H1 (cell line): ENCODE results near the gene EPHB1. TPM values are rescaled to one million over a fixed set of nuclear protein-coding genes. Genes with fewer than 3 reads are reported as not detected.

Source experiments
- CTCF ChIA-PET: fragments of 300-600 bp; sonication (Branson Sonifier 250); formaldehyde crosslinking; loops from one replicate; lab custom pipeline; 2021; ENCODE audit not compliant: partially characterized antibody; lab: Charles Lee
- POLR2A ChIA-PET: fragments of 300-600 bp; sonication (Branson Sonifier 250); formaldehyde crosslinking; loops from one replicate; lab custom pipeline; 2021; ENCODE audit warnings: inconsistent platforms; ENCODE audit not compliant: partially characterized antibody; lab: Charles Lee
- DNase-seq, 2 experiments: peaks; one replicate each; pipeline versions ENCODE4 v3.0.0 to v3.0.0-alpha.2; 2010 to 2022; ENCODE audit warnings: low spot score in 2 of 2, low read depth in 1 of 2, mixed read lengths in 1 of 2
- FAIRE-seq: peaks from 2 replicates; lab custom pipeline; 2011; peaks lifted over from hg19 to GRCh38; lab: Jason Lieb, UNC
- H2AFZ ChIP-seq: 2 replicates; pipeline ENCODE4 v1.8.1; 2012; ENCODE audit warnings: low read length, inconsistent platforms
- H2AK5ac ChIP-seq: 2 replicates; pipeline ENCODE4 v1.6.1; 2013; ENCODE audit warnings: low read depth, low read length
- H2BK120ac ChIP-seq: replicated peaks from 2 replicates; pipeline ENCODE3; 2013; ENCODE audit warnings: low read depth, low read length, inconsistent platforms
- H2BK12ac ChIP-seq: 2 replicates; pipeline ENCODE4 v1.6.1; 2013; ENCODE audit warnings: low read depth, low read length
- H2BK15ac ChIP-seq: 2 replicates; pipeline ENCODE4 v1.6.1; 2013; ENCODE audit warnings: low read length
- H2BK20ac ChIP-seq: 2 replicates; pipeline ENCODE4 v1.6.1; 2013; ENCODE audit warnings: low read length
- H2BK5ac ChIP-seq: 2 replicates; pipeline ENCODE4 v1.6.1; 2013; ENCODE audit warnings: low read depth, low read length
- H3K14ac ChIP-seq: 2 replicates; pipeline ENCODE4 v1.6.1; 2013; ENCODE audit warnings: inconsistent platforms; ENCODE audit not compliant: insufficient read length
- H3K18ac ChIP-seq: 2 replicates; pipeline ENCODE4 v1.6.1; 2013; ENCODE audit warnings: low read length; ENCODE audit errors: extremely low read depth
- H3K23ac ChIP-seq: 2 replicates; pipeline ENCODE4 v1.6.1; 2013; ENCODE audit warnings: inconsistent platforms; ENCODE audit not compliant: insufficient read length
- H3K23me2 ChIP-seq: 2 replicates; pipeline ENCODE4 v1.6.1; 2013; ENCODE audit warnings: low read depth, low read length
- H3K27ac ChIP-seq: 2 replicates; pipeline ENCODE4 v1.6.1; 2011; ENCODE audit warnings: low read depth, low read length, inconsistent platforms
- H3K27me3 ChIP-seq, 4 experiments: replicated peaks in 1 of 4; 1 replicate in 1 of 4; 2 replicates in 3 of 4; pipeline versions ENCODE4 v1.6.1 to v1.8.1; 2011 to 2013; ENCODE audit warnings: low read length in 3 of 4, mild to moderate bottlenecking in 3 of 4, inconsistent platforms in 2 of 4, mixed read lengths in 2 of 4, moderate library complexity in 1 of 4; ENCODE audit not compliant: control insufficient read depth in 3 of 4, insufficient read depth in 3 of 4; ENCODE audit errors: extremely low read depth in 1 of 4
- H3K36me3 ChIP-seq, 4 experiments: 2 replicates each; pipeline versions ENCODE4 v1.6.1 to v1.8.1; 2011 to 2013; ENCODE audit warnings: mild to moderate bottlenecking in 4 of 4, low read length in 3 of 4, moderate library complexity in 2 of 4, control low read depth in 1 of 4, inconsistent platforms in 1 of 4; ENCODE audit not compliant: insufficient read depth in 4 of 4, control insufficient read depth in 2 of 4
- H3K4ac ChIP-seq: replicated peaks from 2 replicates; pipeline ENCODE3; 2013; ENCODE audit warnings: low read length, low read depth, mixed read lengths, inconsistent platforms; ENCODE audit not compliant: insufficient read length
- H3K4me1 ChIP-seq, 4 experiments: replicated peaks in 1 of 4; 1 replicate in 1 of 4; 2 replicates in 3 of 4; pipeline versions ENCODE4 v1.6.1 to v1.8.1; 2011 to 2013; ENCODE audit warnings: low read length in 3 of 4, inconsistent platforms in 2 of 4, mixed read lengths in 1 of 4; ENCODE audit not compliant: insufficient read depth in 4 of 4, control insufficient read depth in 3 of 4
- H3K4me2 ChIP-seq, 2 experiments: 2 replicates each; pipeline versions ENCODE4 v1.6.1 to v1.8.1; 2011 to 2013; ENCODE audit warnings: low read depth in 2 of 2, low read length in 2 of 2, control low read depth in 1 of 2, inconsistent platforms in 1 of 2, mild to moderate bottlenecking in 1 of 2; ENCODE audit not compliant: insufficient read depth in 1 of 2
- H3K4me3 ChIP-seq, 4 experiments: fragments of 200-600, 300-600 bp in 1 of 4; sonication (generic), shearing (Covaris generic), sonication (Bioruptor Twin) in 1 of 4; 2 replicates each; pipeline versions ENCODE4 v1.5.1 to v1.8.1; 2011 to 2016; ENCODE audit warnings: low read length in 4 of 4, low read depth in 3 of 4, control low read depth in 2 of 4, inconsistent platforms in 2 of 4, mild to moderate bottlenecking in 2 of 4, mixed read lengths in 1 of 4, moderate library complexity in 1 of 4; ENCODE audit not compliant: insufficient read depth in 2 of 4; ENCODE audit errors: extremely low read depth in 1 of 4
- H3K56ac ChIP-seq: replicated peaks from 2 replicates; pipeline ENCODE3; 2013; ENCODE audit warnings: low read depth, mild to moderate bottlenecking, mixed read lengths, low read length, inconsistent platforms; ENCODE audit not compliant: insufficient read length
- H3K79me1 ChIP-seq: 2 replicates; pipeline ENCODE4 v1.6.1; 2013; ENCODE audit warnings: low read depth, low read length, control low read depth
- H3K79me2 ChIP-seq, 2 experiments: 2 replicates each; pipeline versions ENCODE4 v1.6.1 to v1.8.1; 2012 to 2013; ENCODE audit warnings: low read length in 2 of 2, mild to moderate bottlenecking in 2 of 2, inconsistent platforms in 1 of 2; ENCODE audit not compliant: insufficient read depth in 2 of 2, control insufficient read depth in 1 of 2
- H3K9ac ChIP-seq, 4 experiments: replicated peaks in 1 of 4; 1 replicate in 1 of 4; 2 replicates in 3 of 4; pipeline versions ENCODE4 v1.6.1 to v1.8.1; 2011 to 2013; ENCODE audit warnings: low read depth in 3 of 4, low read length in 3 of 4, control low read depth in 2 of 4, mild to moderate bottlenecking in 2 of 4, moderate library complexity in 2 of 4, inconsistent platforms in 1 of 4; ENCODE audit errors: extremely low read depth in 1 of 4
- H3K9me3 ChIP-seq, 2 experiments: 2 replicates each; pipeline versions ENCODE4 v1.6.1 to v1.8.1; 2012 to 2013; ENCODE audit warnings: mild to moderate bottlenecking in 2 of 2, moderate library complexity in 2 of 2, control low read depth in 1 of 2, inconsistent platforms in 1 of 2, low read depth in 1 of 2, low read length in 1 of 2, mixed read lengths in 1 of 2; ENCODE audit not compliant: insufficient read depth in 2 of 2
- H4K20me1 ChIP-seq, 2 experiments: replicated peaks in 1 of 2; 2 replicates each; pipeline versions ENCODE3 to v1.8.1; 2011 to 2013; ENCODE audit warnings: inconsistent platforms in 2 of 2, low read length in 2 of 2, mild to moderate bottlenecking in 1 of 2; ENCODE audit not compliant: insufficient read depth in 2 of 2, control insufficient read depth in 1 of 2
- H4K5ac ChIP-seq: 2 replicates; pipeline ENCODE4 v1.6.1; 2013; ENCODE audit warnings: low read length, low read depth, mixed read lengths, inconsistent platforms; ENCODE audit not compliant: insufficient read length
- H4K8ac ChIP-seq: 2 replicates; pipeline ENCODE4 v1.8.0; 2013; ENCODE audit warnings: mild to moderate bottlenecking, moderate library complexity, low read length, inconsistent platforms; ENCODE audit not compliant: insufficient read depth; ENCODE audit errors: extremely low read depth
- H4K91ac ChIP-seq: replicated peaks from 2 replicates; pipeline ENCODE3; 2013; ENCODE audit warnings: low read length, mixed read lengths, inconsistent platforms; ENCODE audit not compliant: insufficient read length
- ATF3 ChIP-seq: IDR thresholded peaks from 2 replicates; pipeline ENCODE4 v1.6.1; 2011; ENCODE audit warnings: low read depth, mild to moderate bottlenecking, low read length; ENCODE audit not compliant: insufficient read depth
- CTCF ChIP-seq, 3 experiments: IDR thresholded peaks; 1 replicate in 2 of 3; 2 replicates in 1 of 3; pipeline versions ENCODE4 v1.5.1 to v1.6.1; 2011; ENCODE audit warnings: low read length in 3 of 3, mild to moderate bottlenecking in 3 of 3, inconsistent platforms in 2 of 3, low read depth in 1 of 3, moderate library complexity in 1 of 3; ENCODE audit not compliant: insufficient read depth in 1 of 3; ENCODE audit errors: control extremely low read depth in 1 of 3
- NRF1 ChIP-seq: IDR thresholded peaks from 2 replicates; pipeline ENCODE4 v1.6.1; 2011; ENCODE audit warnings: mild to moderate bottlenecking, low read depth, low read length, improper control_type of control experiment
- SAP30 ChIP-seq: fragments of 300-600 bp; sonication (generic); IDR thresholded peaks from 2 replicates; pipeline ENCODE4 v1.7.1; 2012; ENCODE audit warnings: low read length, moderate library complexity, mild to moderate bottlenecking, inconsistent platforms; ENCODE audit not compliant: insufficient read depth, insufficient replicate concordance
- SUZ12 ChIP-seq: fragments of 200-600 bp; sonication (generic); IDR thresholded peaks from 2 replicates; pipeline ENCODE4 v1.6.1; 2012; ENCODE audit warnings: mild to moderate bottlenecking, inconsistent platforms, low read length, moderate library complexity, mixed read lengths
- TAF1 ChIP-seq: IDR thresholded peaks from 2 replicates; pipeline ENCODE4 v1.6.1; 2011; ENCODE audit warnings: mild to moderate bottlenecking, low read depth, low read length
- TCF12 ChIP-seq: IDR thresholded peaks from 2 replicates; pipeline ENCODE4 v1.6.1; 2011; ENCODE audit warnings: low read depth, mild to moderate bottlenecking, low read length
- TEAD4 ChIP-seq: IDR thresholded peaks from 2 replicates; pipeline ENCODE4 v1.6.1; 2012; ENCODE audit warnings: low read depth, low read length, inconsistent platforms, mixed read lengths
- USF2 ChIP-seq: IDR thresholded peaks from 2 replicates; pipeline ENCODE4 v1.6.1; 2011; ENCODE audit warnings: low read length, improper control_type of control experiment
- WGBS, 2 experiments: shearing (Covaris generic) in 1 of 2; methylation state at CpG; one replicate each; pipeline versions ENCODE4 v1.1.6 to v1.1.7; 2013 to 2015; ENCODE audit warnings: low lambda C conversion rate in 2 of 2, mixed read lengths in 2 of 2, inconsistent platforms in 1 of 2, low coverage in 1 of 2, missing lambda C conversion rate in 1 of 2; ENCODE audit not compliant: insufficient replicate concordance in 2 of 2, insufficient coverage in 1 of 2, insufficient read length in 1 of 2; ENCODE audit errors: extremely low coverage in 1 of 2, missing lambda C conversion rate in 1 of 2; 5-methylcytosine and 5-hydroxymethylcytosine counted together
- polyA plus RNA-seq, 7 experiments: library from polyadenylated mRNA; depleted of rRNA in 3 of 7; stranded (reverse) in 5 of 7; unstranded in 2 of 7; fragments of >200 nt in 5 of 7; fragments of 200-250 nt in 2 of 7; gene quantifications; 1 replicate in 5 of 7; 2 replicates in 1 of 7; 4 replicates in 1 of 7; pipeline versions ENCODE4 v1.2.1 to v1.2.3, GENCODE V29; 2011 to 2013; ENCODE audit warnings: missing spikeins in 2 of 7, mixed read lengths in 2 of 7
- total RNA-seq: library from RNA; stranded (reverse); fragmentation: NEBNext Ultra II Directional; extraction: Animal tissue kit (Norgen Biotek cat#: 25700); gene quantifications from 2 replicates; pipeline ENCODE4 v1.2.1, GENCODE V29; 2021

Gene EPHB1
- total and polyA plus RNA-seq, 2 of the 8 experiments (the other 6 are each of a cell fraction or from before 2014, with no cell fraction given): 3.5 to 5.9 TPM

- Histone ChIP-seq H3K9me3 (no peaks in the 10 kb centered on the region), H3K4me2 (no peak overlapping the region), H4K8ac (no peak overlapping the region), H3K9ac (no peak overlapping the region), H2BK20ac (peak overlapping the region; percentile 23; the same call in 1 of the 2 replicates), H4K5ac (no peak overlapping the region), H3K4me1 (peaks cover 2 to 20% (median 16%) of the 10 kb centered on the region in 4 experiments; a peak in 5 of 7 replicates), H2AK5ac (no peak overlapping the region), H3K23me2 (no peaks in the 10 kb centered on the region), H3K4ac (no peak overlapping the region), H3K23ac (no peak overlapping the region), H2BK12ac (no peak overlapping the region), H2BK120ac (no peak overlapping the region), H3K79me2 (no peaks in the 10 kb centered on the region), H2BK5ac (no peak overlapping the region), H2BK15ac (no peak overlapping the region), H3K27me3 (no peaks in the 10 kb centered on the region; a peak in 1 of 7 replicates), H3K36me3 (no peaks in the 10 kb centered on the region), H4K91ac (no peak overlapping the region), H2AFZ (no peak overlapping the region), H3K4me3 (no peak overlapping the region), H3K79me1 (no peaks in the 10 kb centered on the region), H4K20me1 (no peaks in the 10 kb centered on the region), H3K14ac (no peak overlapping the region), H3K27ac (no peak overlapping the region), H3K18ac (no peak overlapping the region), H3K56ac (no peak overlapping the region)
- ChIA-PET CTCF (interaction anchor here (1.5 to 2.8 kb wide), 2 partner anchors 12 to 16 kb away, joined by 3 to 8 read pairs; no protein-coding TSS in a partner anchor), POLR2A (no interaction called here)
- no peak for DNase-seq
- 88% methylated on average over 3 of the region's 3 CpGs; no CpG with 5 or more reads in 1 of the 2 experiments for WGBS, 2 experiments
- FAIRE-seq: no peak
- TF ChIP-seq ATF3 (no peak), SUZ12 (no peak), TAF1 (no peak), TCF12 (no peak), SAP30 (no peak), USF2 (no peak), TEAD4 (no peak), CTCF (IDR thresholded peaks at IDR 0.05; ENCODE audit: control extremely low read depth in 1 of 3, insufficient read depth in 1 of 3, low read depth in 1 of 3, low read length in 3 of 3) (no peak), NRF1 (no peak)
Observed at GRCh38 chr3:135217730-135218129, 422.7 kb downstream of the EPHB1 start.
